Measurements from ENCODE around the gene PTGR2. TPM values are rescaled to one million over a fixed set of nuclear protein-coding genes. Genes with fewer than 3 reads are reported as not detected.
"Not testable (repeated sequence)": the region's sequence is repeated elsewhere in the genome, so short reads cannot be mapped to it uniquely, and the experiment has no call there.

Gene PTGR2
- total RNA-seq, 1 experiment from 2014 or later = 17.1 TPM

GRCh38 chr14:73827190-73827589, 24.4 kb upstream of the PTGR2 start:
- H3K27me3 ChIP-seq (ENCODE audit: control insufficient read depth, insufficient read depth, low read length); BruUV-seq (replicated peaks); DNase-seq (ENCODE audit: low read depth, low spot score); H3K36me3 ChIP-seq (ENCODE audit: control insufficient read depth, insufficient read depth, low read length); H3K9me3 ChIP-seq (ENCODE audit: control insufficient read depth, insufficient read depth, low read depth, low read length); in situ Hi-C loops (cut with HindIII; ENCODE audit: low pct_unique_long_range_greater_than_20kb, low sequenced_read_pairs); ATAC-seq; H3K4me3 ChIP-seq (ENCODE audit: low read depth in 2 of 2, low read length in 2 of 2): not testable (repeated sequence)
- peak overlapping the region; percentile 32; the same call in 1 of the 2 replicates for H3K27ac ChIP-seq (ENCODE audit: low read length)
- peak; percentile 56 for TF ChIP-seq CTCF (IDR thresholded peaks at IDR 0.05)
- ChIA-PET POLR2A (interaction anchor here (1.1 kb wide), 1 partner anchor 9 kb away, joined by 15 read pairs; no protein-coding TSS in a partner anchor), CTCF (interaction anchor here (0.5 to 1.6 kb wide), 6 partner anchors 22 to 123 kb away, joined by 3 to 5 read pairs (median 4); partner anchors contain the start of genes COQ6 and FAM161B)
- peaks cover 29% of the 10 kb centered on the region for H3K4me1 ChIP-seq (ENCODE audit: control insufficient read depth, insufficient read depth, low read length)
- intact Hi-C loops (cut with micrococcal nuclease; ENCODE audit: unreplicated experiment) = loop anchor here (10.0 kb wide), 1 partner anchor 62 kb away; a partner anchor contains a TSS

GRCh38 chr14:73829071-73829470, 22.6 kb upstream of the PTGR2 start:
- BruUV-seq (replicated peaks) = no TSS peak
- Histone ChIP-seq H3K27ac (ENCODE audit: low read length) (peak overlapping the region; percentile 75), H3K27me3 (ENCODE audit: control insufficient read depth, insufficient read depth, low read length) (no peaks in the 10 kb centered on the region), H3K36me3 (ENCODE audit: control insufficient read depth, insufficient read depth, low read length) (no peaks in the 10 kb centered on the region), H3K9me3 (ENCODE audit: control insufficient read depth, insufficient read depth, low read depth, low read length) (no peaks in the 10 kb centered on the region), H3K4me1 (ENCODE audit: control insufficient read depth, insufficient read depth, low read length) (peaks cover 44% of the 10 kb centered on the region), H3K4me3 (ENCODE audit: low read depth in 2 of 2, low read length in 2 of 2) (no peak overlapping the region)
- in situ Hi-C loops (cut with HindIII; ENCODE audit: low pct_unique_long_range_greater_than_20kb, low sequenced_read_pairs) (no loop called here), intact Hi-C loops (cut with micrococcal nuclease; ENCODE audit: unreplicated experiment) (loop anchor here (10.0 kb wide), 1 partner anchor 64 kb away; a partner anchor contains a TSS)
- TF ChIP-seq SIN3A (IDR thresholded peaks at IDR 0.05; ENCODE audit: borderline replicate concordance, insufficient read depth, low read depth, low read length) (no peak), TCF7L2 (IDR thresholded peaks at IDR 0.05; ENCODE audit: low read depth, low read length) (no peak)
- no peak for DNase-seq (ENCODE audit: low read depth, low spot score)
- CTCF ChIA-PET = no interaction called here
- POLR2A ChIA-PET = no interaction called here
- no peak for ATAC-seq

- no TSS peak for BruUV-seq (replicated peaks)
- in situ Hi-C loops (cut with HindIII; ENCODE audit: low pct_unique_long_range_greater_than_20kb, low sequenced_read_pairs) (no loop called here), intact Hi-C loops (cut with micrococcal nuclease; ENCODE audit: unreplicated experiment) (loop anchor here (10.0 kb wide), 1 partner anchor 65 kb away; a partner anchor contains a TSS)
- no peaks in the 10 kb centered on the region for H3K36me3 ChIP-seq (ENCODE audit: control insufficient read depth, insufficient read depth, low read length)
- peaks cover 48% of the 10 kb centered on the region for H3K4me1 ChIP-seq (ENCODE audit: control insufficient read depth, insufficient read depth, low read length)
- POLR2A ChIA-PET = interaction anchor here (0.6 kb wide), 2 partner anchors 17 to 74 kb away, joined by 6 to 13 read pairs; no protein-coding TSS in a partner anchor
- TF ChIP-seq SIN3A (IDR thresholded peaks at IDR 0.05; ENCODE audit: borderline replicate concordance, insufficient read depth, low read depth, low read length) = no peak
- TF ChIP-seq CTCF (IDR thresholded peaks at IDR 0.05) = no peak
- no peak for TF ChIP-seq TCF7L2 (IDR thresholded peaks at IDR 0.05; ENCODE audit: low read depth, low read length)
- TF ChIP-seq POLR2AphosphoS5 (IDR thresholded peaks at IDR 0.05; ENCODE audit: low read depth, low read length) = no peak
- no peak for TF ChIP-seq REST (IDR thresholded peaks at IDR 0.05; ENCODE audit: insufficient read depth in 1 of 2, low read depth in 2 of 2, low read length in 1 of 2)
- peak overlapping the region; percentile 75 for H3K27ac ChIP-seq (ENCODE audit: low read length)
- CTCF ChIA-PET = interaction anchor here (0.6 kb wide), 1 partner anchor 136 kb away, joined by 3 read pairs; no protein-coding TSS in a partner anchor
- no peak overlapping the region for H3K4me3 ChIP-seq (ENCODE audit: low read depth in 2 of 2, low read length in 2 of 2)
- ATAC-seq = no peak
- no peak for DNase-seq (ENCODE audit: low read depth, low spot score)
- H3K9me3 ChIP-seq (ENCODE audit: control insufficient read depth, insufficient read depth, low read depth, low read length) = no peaks in the 10 kb centered on the region
- H3K27me3 ChIP-seq (ENCODE audit: control insufficient read depth, insufficient read depth, low read length) = no peaks in the 10 kb centered on the region
Measured at GRCh38 chr14:73829526-73830431, 21.9 kb upstream of the PTGR2 start.
